ENCODE measurements around the gene ALPI.

Gene ALPI

DNA sequence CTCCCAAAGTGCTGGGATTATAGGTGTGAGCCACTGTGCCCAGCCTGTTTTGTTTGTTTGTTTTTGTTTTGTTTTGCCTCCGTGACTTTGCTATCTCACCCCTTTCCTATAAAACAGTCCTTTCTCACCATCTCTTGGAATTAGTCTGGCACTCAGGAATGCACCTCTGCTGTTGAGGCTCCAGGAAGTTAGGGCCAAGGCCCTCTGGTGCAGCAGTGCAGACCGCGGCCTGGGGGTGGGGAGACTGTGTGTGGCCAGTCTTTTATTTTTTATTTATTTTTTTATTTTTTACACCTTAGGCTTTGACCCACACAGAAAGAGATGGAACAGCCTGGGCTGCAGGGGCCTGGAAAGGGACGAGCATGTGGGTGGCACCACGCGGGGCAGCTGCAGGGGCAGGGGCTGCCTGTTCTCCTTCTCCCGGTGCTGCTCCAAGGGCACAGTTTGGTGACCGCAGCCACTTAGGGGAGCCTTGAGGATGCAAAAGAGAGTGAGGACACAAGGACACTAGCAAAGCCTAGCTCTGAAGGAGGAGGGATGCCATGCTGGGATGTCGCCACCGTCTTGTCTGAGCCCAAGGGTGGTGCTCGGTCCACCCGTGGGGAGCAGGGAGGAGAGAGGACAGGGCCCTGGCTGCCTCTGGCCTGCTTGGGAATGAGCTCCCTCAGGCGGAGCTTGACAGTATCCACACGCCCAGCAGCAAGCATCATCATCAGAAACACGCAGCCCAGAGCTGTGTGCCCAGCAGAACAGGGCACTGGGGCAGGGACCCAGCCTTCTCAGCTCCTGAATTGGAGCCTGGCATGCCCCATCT is 19.4 kb upstream of the ALPI start:
- no peak for DNase-seq (ENCODE audit: low spot score)

DNA sequence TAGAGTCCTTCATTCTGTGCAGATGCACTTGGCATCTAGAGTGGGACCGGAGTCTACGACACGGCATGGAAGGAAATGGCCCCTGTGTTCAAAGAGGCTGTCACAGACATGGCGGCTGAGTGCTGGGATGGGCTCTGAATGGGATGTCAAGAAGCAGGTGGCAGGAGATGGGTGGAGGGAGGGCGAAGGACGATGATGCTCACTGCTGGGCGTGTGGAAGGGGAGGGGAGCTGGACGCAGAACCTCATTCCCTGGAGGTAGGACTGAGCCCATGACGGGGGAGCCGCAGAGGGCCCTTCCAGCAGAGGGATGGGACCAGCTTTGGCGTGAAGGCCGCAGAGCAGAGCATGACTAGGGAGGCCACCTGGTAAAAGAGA is 18.8 kb upstream of the ALPI start:
- no peak for DNase-seq (ENCODE audit: low spot score)
- no peak for TF ChIP-seq CTCF (IDR thresholded peaks at IDR 0.05; ENCODE audit: extremely low read depth, missing control alignments)

More for the DNA sequence above, 19.4 kb upstream of the ALPI start:
- no peak for TF ChIP-seq CTCF (IDR thresholded peaks at IDR 0.05; ENCODE audit: extremely low read depth, missing control alignments)

DNA sequence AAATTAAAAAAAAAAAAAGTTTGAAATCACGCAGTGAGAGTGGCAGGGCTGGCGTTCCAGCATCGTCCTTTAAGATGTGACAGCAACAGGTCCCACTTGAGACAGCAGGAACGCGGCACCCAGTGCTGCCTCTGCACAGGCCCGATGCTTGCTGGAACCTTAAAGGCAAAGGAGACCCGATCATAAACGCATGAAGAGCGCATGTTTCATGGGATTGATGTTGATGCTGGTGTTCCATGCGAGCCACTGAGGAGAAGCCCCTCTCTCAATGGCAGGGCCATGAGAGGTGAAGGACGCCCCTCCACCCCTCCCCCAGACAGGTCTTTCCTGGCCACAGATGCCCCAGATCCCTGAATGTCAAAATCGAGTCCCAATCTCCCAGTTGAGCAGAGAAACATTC is 17.9 kb upstream of the ALPI start:
- no peak for TF ChIP-seq CTCF (IDR thresholded peaks at IDR 0.05; ENCODE audit: extremely low read depth, missing control alignments)
- no peak for DNase-seq (ENCODE audit: low spot score)

DNA sequence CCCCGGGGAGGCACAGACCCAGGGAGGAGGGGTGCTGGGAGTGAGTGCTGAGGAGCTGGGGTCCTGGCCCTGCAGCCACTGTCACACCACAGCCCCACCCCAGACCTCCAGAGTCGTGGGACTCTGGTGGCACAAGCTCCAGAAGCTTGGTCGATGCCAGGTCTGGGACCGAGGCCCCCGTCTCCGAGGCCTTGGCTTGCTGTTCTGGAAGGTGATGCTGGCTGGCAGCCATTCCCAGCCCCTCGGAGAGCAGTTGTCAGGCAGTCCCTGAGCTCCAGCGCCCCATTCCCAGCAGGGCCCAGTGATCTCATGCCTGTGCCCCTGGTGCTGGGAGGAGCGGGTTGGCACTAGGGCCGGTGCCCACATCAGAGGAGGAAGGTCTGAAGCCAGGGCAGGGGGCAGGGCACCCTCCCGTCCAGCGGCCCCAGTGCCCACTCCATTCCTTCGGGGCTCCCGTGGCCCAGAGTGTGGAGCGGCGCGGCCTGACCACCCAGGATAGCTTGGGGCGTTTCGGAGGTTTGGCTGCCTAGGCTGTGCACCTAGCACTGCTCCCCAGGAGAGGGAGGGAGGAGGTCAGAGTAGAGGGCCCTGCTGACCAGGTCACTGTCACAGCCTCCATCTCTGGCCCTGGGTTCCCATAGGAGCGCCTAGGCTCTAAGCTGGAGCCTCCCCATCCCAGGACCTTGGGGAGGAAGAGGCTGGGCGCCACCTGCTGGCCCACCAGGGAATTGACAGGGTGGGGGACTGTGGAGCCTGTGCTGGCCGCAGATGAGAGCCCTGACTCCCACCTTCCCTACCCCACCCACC is 16.8 kb upstream of the ALPI start:
- TF ChIP-seq CTCF (IDR thresholded peaks at IDR 0.05; ENCODE audit: extremely low read depth, missing control alignments) = peak; percentile 10
- DNase-seq (ENCODE audit: low spot score) = no peak

GRCh38 chr2:232439758-232440135 is 16.2 kb upstream of the ALPI start:
- no peak for DNase-seq (ENCODE audit: low spot score)
- no peak for TF ChIP-seq CTCF (IDR thresholded peaks at IDR 0.05; ENCODE audit: extremely low read depth, missing control alignments)

- TF ChIP-seq CTCF (IDR thresholded peaks at IDR 0.05; ENCODE audit: extremely low read depth, missing control alignments) = peak; percentile 86
Observed at GRCh38 chr2:232440220-232441018, 15.5 kb upstream of the ALPI start.

More at GRCh38 chr2:232440220-232441018, 15.5 kb upstream of the ALPI start:
- DNase-seq (ENCODE audit: low spot score) = peak; percentile 86
